GM19395 (cell line): ENCODE measurements around the gene CDK3.
"Not testable (repeated sequence)": the region's sequence is repeated elsewhere in the genome, so short reads cannot be mapped to it uniquely, and the experiment has no call there.

Source experiments
- ATAC-seq: cut with Tn5 transposase; IDR thresholded peaks from one replicate; pipeline ENCODE4 v1.9.1; 2021; ENCODE audit warnings: mild to moderate bottlenecking, moderate library complexity; ENCODE audit not compliant: unreplicated experiment

Gene CDK3

GRCh38 chr17:76000755-76001521 is at the start of gene CDK3:
TSS of gene CDK3 (plus strand) at chr17:76000855. CDS start at chr17:76001426, 571 bp downstream.
- no peak for ATAC-seq

GRCh38 chr17:75950855-75951554 is 49.6 kb upstream of the CDK3 start:
- no peak for ATAC-seq

- ATAC-seq: no peak
These were observed 41.4 kb upstream of the CDK3 start for GRCh38 chr17:75959051-75959838.

GRCh38 chr17:75959839-75960511 is 40.7 kb upstream of the CDK3 start:
- no peak for ATAC-seq

GRCh38 chr17:75965468-75965867 is 35.2 kb upstream of the CDK3 start:
- no peak for ATAC-seq

- ATAC-seq: not testable (repeated sequence)
These were observed 31.6 kb upstream of the CDK3 start for GRCh38 chr17:75969044-75969443.

- no peak for ATAC-seq
These were observed 30.6 kb upstream of the CDK3 start for GRCh38 chr17:75970011-75970523.

GRCh38 chr17:75970626-75971025 is 30.0 kb upstream of the CDK3 start:
- ATAC-seq: no peak

- not testable (repeated sequence) for ATAC-seq
These were observed 25.5 kb upstream of the CDK3 start for GRCh38 chr17:75975187-75975586.

- ATAC-seq: no peak
These were observed 24.9 kb upstream of the CDK3 start for GRCh38 chr17:75975757-75976174.

- ATAC-seq: no peak
These were observed 24.3 kb upstream of the CDK3 start for GRCh38 chr17:75976175-75976848.

- ATAC-seq: peak; percentile 87
These were observed 21.5 kb upstream of the CDK3 start, which contains the start of the genes ACOX1 and TEN1 for GRCh38 chr17:75978938-75979704. TSS of gene ACOX1 (minus strand) at chr17:75979166. CDS start at chr17:75979073, 93 bp downstream. TSS of gene TEN1 (plus strand) at chr17:75979240. CDS start at chr17:75986193, 6,953 bp downstream.

GRCh38 chr17:75979705-75980187 is 20.9 kb upstream of the CDK3 start:
- peak; percentile 23 for ATAC-seq

- ATAC-seq: no peak
These were observed 20.3 kb upstream of the CDK3 start for GRCh38 chr17:75980188-75981018.

- ATAC-seq: no peak
These were observed 19.5 kb upstream of the CDK3 start for GRCh38 chr17:75981019-75981615.

GRCh38 chr17:75983501-75984181 is 17.0 kb upstream of the CDK3 start:
- ATAC-seq: no peak

GRCh38 chr17:75985986-75986385 is 14.7 kb upstream of the CDK3 start:
- no peak for ATAC-seq
